DOHH2 (cell line): ENCODE measurements around the gene LILRA5.

Source experiments
- H3F3A ChIP-seq: fragments of 200-600 bp; sonication (generic), shearing (Covaris generic); 2 replicates; pipeline ENCODE4 v1.6.0; 2016; ENCODE audit warnings: antibody characterized with exemption, mild to moderate bottlenecking; ENCODE audit not compliant: control insufficient read depth, insufficient read depth
- H3K27ac ChIP-seq: fragments of 200-600 bp; sonication (generic); 2 replicates; pipeline ENCODE4 v1.5.1; 2014; ENCODE audit warnings: low read depth, mild to moderate bottlenecking, low read length, moderate library complexity
- H3K27me3 ChIP-seq: fragments of 200-600 bp; sonication (generic); 2 replicates; pipeline ENCODE4 v1.6.1; 2014; ENCODE audit warnings: mild to moderate bottlenecking, low read length, mixed read lengths; ENCODE audit not compliant: control insufficient read depth
- H3K36me3 ChIP-seq: fragments of 200-600 bp; sonication (generic); 2 replicates; pipeline ENCODE4 v1.6.1; 2014; ENCODE audit warnings: mild to moderate bottlenecking, low read length, moderate library complexity, mixed read lengths; ENCODE audit not compliant: control insufficient read depth
- H3K4me1 ChIP-seq: fragments of 200-600 bp; sonication (generic); 2 replicates; pipeline ENCODE4 v1.6.1; 2014; ENCODE audit warnings: mild to moderate bottlenecking, low read length, mixed read lengths; ENCODE audit not compliant: control insufficient read depth
- H3K4me2 ChIP-seq: fragments of 200-600 bp; sonication (generic); 2 replicates; pipeline ENCODE4 v1.6.0; 2014; ENCODE audit warnings: mild to moderate bottlenecking, low read length, moderate library complexity
- H3K4me3 ChIP-seq: fragments of 200-600 bp; sonication (generic); 2 replicates; pipeline ENCODE4 v1.5.1; 2014; ENCODE audit warnings: mild to moderate bottlenecking, low read length, mixed read lengths
- H3K79me2 ChIP-seq: fragments of 200-600 bp; sonication (generic); 2 replicates; pipeline ENCODE4 v1.6.1; 2014; ENCODE audit warnings: mild to moderate bottlenecking, low read length, mixed read lengths; ENCODE audit not compliant: control insufficient read depth
- H3K9me2 ChIP-seq: fragments of 200-600 bp; sonication (generic); replicated peaks from 2 replicates; pipeline ENCODE4 v1.6.1; 2014; ENCODE audit warnings: mild to moderate bottlenecking, low read length, mixed read lengths; ENCODE audit not compliant: control insufficient read depth
- H3K9me3 ChIP-seq: fragments of 200-600 bp; sonication (generic); 2 replicates; pipeline ENCODE4 v1.6.1; 2014; ENCODE audit warnings: antibody characterized with exemption, low read length, mixed read lengths; ENCODE audit not compliant: control insufficient read depth, insufficient read depth
- H4K20me1 ChIP-seq: fragments of 200-600 bp; sonication (generic); 2 replicates; pipeline ENCODE4 v1.6.0; 2014; ENCODE audit warnings: low read depth, mild to moderate bottlenecking, antibody characterized with exemption, low read length, moderate library complexity; ENCODE audit not compliant: control insufficient read depth, insufficient read depth
- EZH2phosphoT487 ChIP-seq: fragments of 200-600 bp; sonication (generic); IDR thresholded peaks from 2 replicates; pipeline ENCODE4 v1.6.1; 2017; ENCODE audit warnings: borderline replicate concordance, mild to moderate bottlenecking, antibody characterized with exemption, low read length, moderate library complexity, mixed read lengths
- TF ChIP-seq, protein P1 (sequence below): fragments of 200-600 bp; sonication (generic); IDR thresholded peaks from one replicate; pipeline ENCODE4 v1.5.1; 2014; ENCODE audit warnings: antibody characterized with exemption, mild to moderate bottlenecking, low read depth, low read length; ENCODE audit not compliant: poor library complexity, severe bottlenecking

LILRA5 gene

DNA sequence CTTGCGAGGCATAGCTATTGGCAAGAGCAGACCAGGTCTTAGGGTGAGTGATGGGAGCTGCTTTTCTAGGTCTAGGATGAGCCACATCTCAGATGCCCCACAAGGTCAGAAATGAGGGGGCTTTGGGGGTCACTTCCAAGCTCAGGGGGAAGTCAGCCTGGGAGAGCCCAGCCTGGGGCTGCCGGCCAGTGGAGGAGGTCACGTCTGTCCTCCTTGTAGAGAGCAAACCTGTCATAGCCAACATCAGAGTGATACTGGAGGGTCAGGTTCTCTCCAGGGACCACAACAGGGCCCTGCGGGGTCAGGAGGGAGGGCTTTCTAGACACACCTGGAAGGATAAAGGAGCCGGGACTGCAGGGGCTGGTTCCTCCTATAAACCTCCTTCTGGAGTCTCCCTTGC lies 2.4 kb downstream of the LILRA5 start:
- no peaks in the 10 kb centered on the region for H3K4me1 ChIP-seq
- H3K27me3 ChIP-seq, result peaks cover 32% of the 10 kb centered on the region
- no peaks in the 10 kb centered on the region for H3K36me3 ChIP-seq
- no peaks in the 10 kb centered on the region for H3K79me2 ChIP-seq
- no peak overlapping the region for H3K4me3 ChIP-seq
- no peaks in the 10 kb centered on the region for H3K9me2 ChIP-seq
- no peaks in the 10 kb centered on the region for H3K9me3 ChIP-seq
- H3K4me2 ChIP-seq, result no peak overlapping the region
- no peaks in the 10 kb centered on the region for H4K20me1 ChIP-seq
- TF ChIP-seq EZH2phosphoT487, result no peak
- TF ChIP-seq, protein P1, sequence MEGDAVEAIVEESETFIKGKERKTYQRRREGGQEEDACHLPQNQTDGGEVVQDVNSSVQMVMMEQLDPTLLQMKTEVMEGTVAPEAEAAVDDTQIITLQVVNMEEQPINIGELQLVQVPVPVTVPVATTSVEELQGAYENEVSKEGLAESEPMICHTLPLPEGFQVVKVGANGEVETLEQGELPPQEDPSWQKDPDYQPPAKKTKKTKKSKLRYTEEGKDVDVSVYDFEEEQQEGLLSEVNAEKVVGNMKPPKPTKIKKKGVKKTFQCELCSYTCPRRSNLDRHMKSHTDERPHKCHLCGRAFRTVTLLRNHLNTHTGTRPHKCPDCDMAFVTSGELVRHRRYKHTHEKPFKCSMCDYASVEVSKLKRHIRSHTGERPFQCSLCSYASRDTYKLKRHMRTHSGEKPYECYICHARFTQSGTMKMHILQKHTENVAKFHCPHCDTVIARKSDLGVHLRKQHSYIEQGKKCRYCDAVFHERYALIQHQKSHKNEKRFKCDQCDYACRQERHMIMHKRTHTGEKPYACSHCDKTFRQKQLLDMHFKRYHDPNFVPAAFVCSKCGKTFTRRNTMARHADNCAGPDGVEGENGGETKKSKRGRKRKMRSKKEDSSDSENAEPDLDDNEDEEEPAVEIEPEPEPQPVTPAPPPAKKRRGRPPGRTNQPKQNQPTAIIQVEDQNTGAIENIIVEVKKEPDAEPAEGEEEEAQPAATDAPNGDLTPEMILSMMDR, result no peak
- no peaks in the 10 kb centered on the region for H3F3A ChIP-seq
- H3K27ac ChIP-seq, result no peak overlapping the region

DNA sequence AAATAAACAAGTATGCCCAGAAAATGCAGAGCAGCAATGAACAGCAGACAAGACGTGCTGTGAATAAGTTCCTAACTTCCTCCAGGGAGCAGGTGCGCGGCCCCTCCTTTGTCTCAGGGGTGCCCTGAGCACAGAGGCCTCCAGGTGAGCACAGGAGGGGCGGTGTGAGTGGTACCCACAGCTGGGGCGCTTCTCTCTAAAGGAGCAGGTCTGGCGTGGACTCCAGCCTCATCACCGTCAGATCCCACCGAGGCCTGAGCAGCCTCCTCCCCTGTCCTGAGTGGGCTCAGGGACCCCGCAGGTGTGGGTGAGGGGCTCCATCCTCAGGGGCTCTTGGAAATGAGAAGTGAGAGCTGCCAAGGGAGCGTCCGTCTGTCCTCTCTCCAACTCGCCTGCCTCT lies 3.2 kb downstream of the LILRA5 start:
- no peaks in the 10 kb centered on the region for H3K79me2 ChIP-seq
- H3K4me1 ChIP-seq, result no peaks in the 10 kb centered on the region
- no peak for TF ChIP-seq EZH2phosphoT487
- TF ChIP-seq, protein P1, result no peak
- H3K9me2 ChIP-seq, result no peaks in the 10 kb centered on the region
- H3K4me3 ChIP-seq, result no peak overlapping the region
- H4K20me1 ChIP-seq, result no peaks in the 10 kb centered on the region
- H3K9me3 ChIP-seq, result no peaks in the 10 kb centered on the region
- H3K27me3 ChIP-seq, result peaks cover 36% of the 10 kb centered on the region
- H3F3A ChIP-seq, result no peaks in the 10 kb centered on the region
- H3K27ac ChIP-seq, result no peak overlapping the region
- H3K4me2 ChIP-seq, result no peak overlapping the region
- H3K36me3 ChIP-seq, result no peaks in the 10 kb centered on the region

DNA sequence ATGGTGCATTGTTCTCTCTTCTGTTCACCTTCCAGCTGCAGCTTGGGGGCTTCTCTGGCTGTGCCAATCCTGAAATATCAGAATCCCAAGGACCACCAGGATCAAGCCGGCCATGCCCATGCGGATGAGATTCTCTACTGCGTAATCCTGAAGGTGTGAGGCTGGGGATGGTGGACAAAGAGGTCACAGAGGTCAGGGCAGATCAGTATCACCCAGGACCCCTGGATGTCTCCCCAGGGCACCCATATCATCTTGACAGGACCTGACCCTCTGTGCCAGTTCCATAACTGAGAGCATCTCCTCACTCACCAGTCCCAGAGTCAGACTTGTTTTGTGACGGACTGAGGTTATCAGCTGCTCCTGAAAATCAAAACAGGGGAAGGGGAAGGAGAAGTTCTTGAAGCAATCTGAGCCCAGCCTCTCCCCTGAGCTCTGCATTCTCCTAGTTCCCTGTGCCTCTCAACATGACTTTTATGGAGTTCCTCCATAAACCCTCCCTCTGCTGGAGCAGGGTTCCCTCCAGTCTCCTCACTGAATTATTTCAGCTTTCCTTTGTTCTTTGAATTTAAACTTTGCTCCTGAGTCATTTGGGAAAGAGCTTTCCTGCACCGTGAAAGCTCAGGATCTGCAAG lies 5.5 kb downstream of the LILRA5 start:
- Histone ChIP-seq H3K4me1 (peaks cover 10% of the 10 kb centered on the region), H3K79me2 (no peaks in the 10 kb centered on the region), H3K4me2 (no peak overlapping the region), H3K4me3 (no peak overlapping the region), H3K27ac (no peak overlapping the region), H3K9me2 (no peaks in the 10 kb centered on the region), H3F3A (no peaks in the 10 kb centered on the region), H3K9me3 (no peaks in the 10 kb centered on the region), H3K27me3 (peaks cover 25% of the 10 kb centered on the region), H4K20me1 (no peaks in the 10 kb centered on the region), H3K36me3 (no peaks in the 10 kb centered on the region)
- TF ChIP-seq EZH2phosphoT487, result no peak
- TF ChIP-seq, protein P1, result no peak

DNA sequence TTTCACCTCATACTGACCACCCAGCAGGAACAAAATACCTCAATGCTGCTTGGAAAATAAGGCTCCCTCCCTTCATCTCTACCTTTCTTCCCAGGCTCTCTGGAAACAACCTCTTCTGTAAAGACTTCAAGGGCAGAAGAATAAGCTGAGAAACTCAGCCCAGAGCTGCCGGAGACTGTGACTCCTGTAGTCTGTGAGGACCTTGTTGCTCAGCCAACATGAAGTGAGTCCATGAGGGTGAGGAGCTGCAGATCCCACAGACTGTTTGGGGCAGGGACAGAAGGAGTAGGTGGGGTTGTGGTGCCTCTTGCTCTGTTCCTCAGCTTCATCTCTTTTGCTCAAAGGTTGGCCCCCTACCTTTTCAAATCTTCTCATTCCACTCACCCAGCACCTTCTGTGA lies 7.8 kb downstream of the LILRA5 start:
- TF ChIP-seq EZH2phosphoT487, result no peak
- TF ChIP-seq, protein P1, result no peak
- no peaks in the 10 kb centered on the region for H3F3A ChIP-seq
- H3K4me1 ChIP-seq, result peaks cover 13% of the 10 kb centered on the region
- H3K36me3 ChIP-seq, result no peaks in the 10 kb centered on the region
- no peak overlapping the region for H3K4me3 ChIP-seq
- H3K27me3 ChIP-seq, result peaks cover 20% of the 10 kb centered on the region
- H3K79me2 ChIP-seq, result no peaks in the 10 kb centered on the region
- no peak overlapping the region for H3K4me2 ChIP-seq
- no peaks in the 10 kb centered on the region for H3K9me2 ChIP-seq
- no peaks in the 10 kb centered on the region for H4K20me1 ChIP-seq
- H3K27ac ChIP-seq, result no peak overlapping the region
- no peaks in the 10 kb centered on the region for H3K9me3 ChIP-seq
